Activated CD4-positive, alpha-beta T cell treated with anti-CD3 and anti-CD28 coated beads, Interleukin-2, amount 10 ng/mL, durations not matched to agents 7 days and 5 days (primary cell): Measurements from ENCODE around the gene STARD8. TPM values are rescaled to one million over a fixed set of nuclear protein-coding genes. Genes with fewer than 3 reads are reported as not detected.
A peak's percentile ranks its signal among the peaks of the same experiment; 100 is the strongest.
"Not testable (repeated sequence)": the region's sequence is repeated elsewhere in the genome, so short reads cannot be mapped to it uniquely, and the experiment has no call there.

ENCODE experiments used
- CTCF ChIA-PET: fragments of 350-600 bp; sonication (Branson Sonifier 250); formaldehyde crosslinking; loops from one replicate; lab custom pipeline; 2021; ENCODE audit warnings: antibody characterized with exemption; lab: Charles Lee
- POLR2A ChIA-PET: fragments of 350-600 bp; sonication (Branson Sonifier 250); formaldehyde crosslinking; loops from one replicate; lab custom pipeline; 2021; ENCODE audit warnings: antibody characterized with exemption; lab: Charles Lee
- DNase-seq: peaks from one replicate; pipeline ENCODE4 v3.0.0-alpha.2; 2020
- H3K27ac Mint-ChIP-seq: one replicate; pipeline ENCODE4 v1.8.0; 2021; ENCODE audit warnings: mild to moderate bottlenecking, moderate library complexity, mixed read lengths
- H3K27me3 Mint-ChIP-seq: one replicate; pipeline ENCODE4 v1.8.0; 2021; ENCODE audit warnings: mixed read lengths
- H3K36me3 Mint-ChIP-seq: one replicate; pipeline ENCODE4 v1.8.0; 2021; ENCODE audit warnings: low read depth, mixed read lengths
- H3K4me1 Mint-ChIP-seq: one replicate; pipeline ENCODE4 v1.8.0; 2021; ENCODE audit warnings: mixed read lengths
- H3K4me3 Mint-ChIP-seq: one replicate; pipeline ENCODE4 v1.8.0; 2021; ENCODE audit warnings: mild to moderate bottlenecking, moderate library complexity, mixed read lengths
- H3K9me3 Mint-ChIP-seq: one replicate; pipeline ENCODE4 v1.8.0; 2021; ENCODE audit warnings: mixed read lengths
- total RNA-seq, 2 experiments: library from RNA; stranded (reverse); gene quantifications; one replicate each; pipeline ENCODE4 v1.2.3, GENCODE V29; 2021

The STARD8 gene
- total RNA-seq, 2 experiments from 2014 or later, result 0.06 to 0.20 TPM

DNA sequence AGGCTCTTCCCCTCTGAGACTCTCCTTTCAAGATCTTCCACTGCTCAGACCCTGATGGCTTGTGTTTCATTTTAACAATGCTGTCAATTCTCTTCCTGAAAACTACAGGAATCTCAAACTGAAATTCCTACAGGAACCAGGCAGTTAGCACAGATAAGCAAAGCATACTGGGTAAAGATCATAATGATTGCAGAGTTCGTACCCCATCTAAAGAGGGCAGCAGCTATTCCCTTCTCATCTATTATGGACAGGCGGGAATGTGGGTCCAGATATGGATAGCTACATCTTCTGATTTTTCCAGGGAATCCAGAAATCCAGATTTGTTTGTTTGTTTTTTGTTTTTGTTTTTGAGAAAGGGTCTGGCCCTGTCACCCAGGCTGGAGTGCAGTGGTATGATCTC, 83.8 kb downstream of the STARD8 start:
- Mint-ChIP-seq H3K27me3 (peaks cover 2% of the 10 kb centered on the region), H3K27ac (no peak overlapping the region), H3K9me3 (no peaks in the 10 kb centered on the region), H3K4me3 (no peak overlapping the region), H3K36me3 (no peaks in the 10 kb centered on the region), H3K4me1 (no peaks in the 10 kb centered on the region)
- no peak for DNase-seq
- ChIA-PET CTCF (interaction anchor here (0.6 to 2.4 kb wide), 4 partner anchors 77 to 508 kb away, joined by 3 to 8 read pairs (median 4); no protein-coding TSS in a partner anchor), POLR2A (no interaction called here)

- Mint-ChIP-seq H3K36me3 (no peaks in the 10 kb centered on the region), H3K4me3 (no peak overlapping the region), H3K27ac (no peak overlapping the region), H3K27me3 (peaks cover 2% of the 10 kb centered on the region), H3K4me1 (no peaks in the 10 kb centered on the region), H3K9me3 (no peaks in the 10 kb centered on the region)
- POLR2A ChIA-PET, result no interaction called here
- DNase-seq, result peak; percentile 64
- CTCF ChIA-PET, result interaction anchor here (0.7 to 1.4 kb wide), 4 partner anchors 11 to 447 kb away, joined by 3 to 4 read pairs (median 4); no protein-coding TSS in a partner anchor
These were observed 85.5 kb downstream of the STARD8 start for GRCh38 chrX:68732906-68733493.

- no peaks in the 10 kb centered on the region for H3K9me3 Mint-ChIP-seq
- no peaks in the 10 kb centered on the region for H3K36me3 Mint-ChIP-seq
- no peaks in the 10 kb centered on the region for H3K4me1 Mint-ChIP-seq
- no peak for DNase-seq
- no peak overlapping the region for H3K27ac Mint-ChIP-seq
- H3K27me3 Mint-ChIP-seq, result peaks cover 2% of the 10 kb centered on the region
- H3K4me3 Mint-ChIP-seq, result no peak overlapping the region
- POLR2A ChIA-PET, result no interaction called here
- CTCF ChIA-PET, result no interaction called here
These were observed 87.8 kb downstream of the STARD8 start for GRCh38 chrX:68735266-68735665.

DNA sequence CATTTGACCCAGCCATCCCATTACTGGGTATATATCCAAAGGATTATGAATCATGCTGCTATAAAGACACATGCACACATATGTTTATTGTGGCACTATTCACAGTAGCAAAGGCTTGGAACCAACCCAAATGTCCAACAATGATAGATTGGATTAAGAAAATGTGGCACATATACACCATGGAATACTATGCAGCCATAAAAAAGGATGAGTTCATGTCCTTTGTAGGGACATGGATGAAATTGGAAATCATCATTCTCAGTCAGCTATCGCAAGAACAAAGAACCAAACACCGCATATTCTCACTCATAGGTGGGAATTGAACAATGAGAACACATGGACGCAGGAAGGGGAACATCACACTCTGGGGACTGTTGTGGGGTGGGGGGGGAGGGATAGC, 94.4 kb downstream of the STARD8 start:
- POLR2A ChIA-PET, H3K27me3 Mint-ChIP-seq, H3K27ac Mint-ChIP-seq, DNase-seq, H3K36me3 Mint-ChIP-seq, H3K4me1 Mint-ChIP-seq, H3K4me3 Mint-ChIP-seq, H3K9me3 Mint-ChIP-seq, CTCF ChIA-PET: not testable (repeated sequence)

GRCh38 chrX:68743754-68744153, 96.3 kb downstream of the STARD8 start:
- no peak overlapping the region for H3K27ac Mint-ChIP-seq
- CTCF ChIA-PET, result interaction anchor here (0.8 to 1.1 kb wide), 2 partner anchors 10 to 34 kb away, joined by 3 to 4 read pairs; no protein-coding TSS in a partner anchor

GRCh38 chrX:68746988-68747387, 99.5 kb downstream of the STARD8 start:
- ChIA-PET POLR2A (no interaction called here), CTCF (no interaction called here)
- H3K36me3 Mint-ChIP-seq, result no peaks in the 10 kb centered on the region
- H3K9me3 Mint-ChIP-seq, result no peaks in the 10 kb centered on the region
- no peak overlapping the region for H3K27ac Mint-ChIP-seq
- no peak overlapping the region for H3K4me3 Mint-ChIP-seq
- no peaks in the 10 kb centered on the region for H3K4me1 Mint-ChIP-seq
- H3K27me3 Mint-ChIP-seq, result no peaks in the 10 kb centered on the region
- no peak for DNase-seq

More at GRCh38 chrX:68743754-68744153, 96.3 kb downstream of the STARD8 start:
- Mint-ChIP-seq H3K9me3 (no peaks in the 10 kb centered on the region), H3K36me3 (no peaks in the 10 kb centered on the region), H3K27me3 (no peaks in the 10 kb centered on the region), H3K4me3 (no peak overlapping the region), H3K4me1 (no peaks in the 10 kb centered on the region)
- POLR2A ChIA-PET, result no interaction called here
- no peak for DNase-seq

GRCh38 chrX:68748030-68748429, 100.6 kb downstream of the STARD8 start:
- H3K4me1 Mint-ChIP-seq, result no peaks in the 10 kb centered on the region
- no peak overlapping the region for H3K27ac Mint-ChIP-seq
- no peaks in the 10 kb centered on the region for H3K9me3 Mint-ChIP-seq
- POLR2A ChIA-PET, result no interaction called here
- H3K36me3 Mint-ChIP-seq, result no peaks in the 10 kb centered on the region
- no peak overlapping the region for H3K4me3 Mint-ChIP-seq
- no peak for DNase-seq
- no peaks in the 10 kb centered on the region for H3K27me3 Mint-ChIP-seq
- CTCF ChIA-PET, result interaction anchor here (0.6 kb wide), 1 partner anchor 128 kb away, joined by 3 read pairs; no protein-coding TSS in a partner anchor

DNA sequence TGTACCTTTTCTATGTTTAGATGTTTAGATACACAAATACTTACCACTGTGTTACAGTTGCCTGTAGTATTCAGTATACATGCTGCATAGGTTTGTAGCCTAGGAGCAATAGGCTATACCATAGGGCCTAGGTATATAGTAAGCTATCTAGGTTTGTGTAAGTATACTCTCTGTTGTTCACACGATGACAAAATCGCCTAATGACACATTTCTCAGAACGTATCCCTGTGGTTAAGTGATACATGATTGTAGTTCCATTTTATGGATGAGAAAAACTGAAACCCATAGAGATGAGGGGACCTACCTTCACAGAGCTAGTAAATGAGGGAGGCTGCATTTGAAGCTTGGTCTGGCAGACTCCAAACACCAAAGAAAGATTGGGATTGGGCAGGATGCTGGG, 102.0 kb downstream of the STARD8 start:
- POLR2A ChIA-PET, result no interaction called here
- H3K27me3 Mint-ChIP-seq, result no peaks in the 10 kb centered on the region
- H3K36me3 Mint-ChIP-seq, result no peaks in the 10 kb centered on the region
- no peak overlapping the region for H3K27ac Mint-ChIP-seq
- DNase-seq, result no peak
- H3K9me3 Mint-ChIP-seq, result no peaks in the 10 kb centered on the region
- no peaks in the 10 kb centered on the region for H3K4me1 Mint-ChIP-seq
- CTCF ChIA-PET, result no interaction called here
- no peak overlapping the region for H3K4me3 Mint-ChIP-seq

- no peak overlapping the region for H3K4me3 Mint-ChIP-seq
- H3K27ac Mint-ChIP-seq, result no peak overlapping the region
- no peaks in the 10 kb centered on the region for H3K4me1 Mint-ChIP-seq
- DNase-seq, result no peak
- POLR2A ChIA-PET, result no interaction called here
- no peaks in the 10 kb centered on the region for H3K36me3 Mint-ChIP-seq
- H3K9me3 Mint-ChIP-seq, result no peaks in the 10 kb centered on the region
- no peaks in the 10 kb centered on the region for H3K27me3 Mint-ChIP-seq
- CTCF ChIA-PET, result no interaction called here
These were observed 102.8 kb downstream of the STARD8 start for GRCh38 chrX:68750316-68750715.

DNA sequence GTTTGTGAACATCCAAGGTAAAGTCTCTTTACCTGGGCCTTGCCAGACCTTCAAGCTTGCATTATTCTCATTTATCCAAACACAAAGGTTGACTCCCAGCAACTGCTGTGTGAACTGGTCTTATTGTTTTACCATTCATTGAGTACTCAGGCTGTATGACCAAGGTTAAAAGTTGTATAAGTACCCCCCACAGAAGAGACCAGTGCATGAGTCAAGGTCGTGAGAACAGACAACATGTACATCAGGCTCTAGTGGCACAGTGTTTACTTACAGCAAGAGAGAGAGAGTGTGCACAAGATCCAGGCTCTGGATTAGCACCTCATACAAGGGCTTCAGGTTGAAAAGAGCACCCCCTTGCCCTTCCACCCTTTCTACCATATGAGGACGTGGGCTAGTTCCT, 103.9 kb downstream of the STARD8 start:
- no peak for DNase-seq
- Mint-ChIP-seq H3K27ac (no peak overlapping the region), H3K27me3 (no peaks in the 10 kb centered on the region), H3K4me3 (no peak overlapping the region), H3K36me3 (no peaks in the 10 kb centered on the region), H3K4me1 (no peaks in the 10 kb centered on the region), H3K9me3 (no peaks in the 10 kb centered on the region)
- ChIA-PET CTCF (no interaction called here), POLR2A (no interaction called here)

GRCh38 chrX:68753218-68753617, 105.8 kb downstream of the STARD8 start:
- H3K4me3 Mint-ChIP-seq, result no peak overlapping the region
- H3K9me3 Mint-ChIP-seq, result no peaks in the 10 kb centered on the region
- ChIA-PET POLR2A (no interaction called here), CTCF (no interaction called here)
- DNase-seq, result no peak
- no peaks in the 10 kb centered on the region for H3K27me3 Mint-ChIP-seq
- no peak overlapping the region for H3K27ac Mint-ChIP-seq
- H3K36me3 Mint-ChIP-seq, result no peaks in the 10 kb centered on the region
- H3K4me1 Mint-ChIP-seq, result no peaks in the 10 kb centered on the region

- H3K4me3 Mint-ChIP-seq, result no peak overlapping the region
- ChIA-PET CTCF (no interaction called here), POLR2A (no interaction called here)
- H3K36me3 Mint-ChIP-seq, result no peaks in the 10 kb centered on the region
- H3K9me3 Mint-ChIP-seq, result no peaks in the 10 kb centered on the region
- no peak overlapping the region for H3K27ac Mint-ChIP-seq
- no peaks in the 10 kb centered on the region for H3K4me1 Mint-ChIP-seq
- DNase-seq, result no peak
- no peaks in the 10 kb centered on the region for H3K27me3 Mint-ChIP-seq
These were observed 106.9 kb downstream of the STARD8 start for GRCh38 chrX:68754406-68754805.

DNA sequence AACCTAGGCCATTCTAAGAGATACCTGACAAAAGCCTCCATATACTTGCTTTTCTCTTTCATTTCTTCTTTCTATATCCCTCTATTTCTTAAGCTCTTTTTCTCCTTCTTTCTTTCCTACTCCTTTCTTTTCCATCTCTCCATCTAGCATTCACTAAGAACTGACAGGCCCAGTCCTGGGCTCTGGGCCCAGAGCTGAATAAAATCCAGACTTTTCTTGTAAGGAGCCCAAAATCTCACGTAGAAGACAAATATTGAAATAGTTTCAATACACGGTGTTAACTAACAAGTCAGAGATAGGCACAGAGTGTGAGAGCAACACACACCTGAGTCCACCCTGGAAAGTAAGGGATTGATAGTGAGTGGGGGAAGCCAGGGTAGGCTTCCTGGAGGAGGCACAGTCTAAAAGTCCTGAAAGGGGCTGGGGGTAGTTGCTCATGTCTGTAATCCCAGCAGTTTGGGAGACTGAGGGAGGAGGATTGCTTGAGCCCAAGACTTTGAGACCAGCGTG, 108.2 kb downstream of the STARD8 start:
- ChIA-PET CTCF (interaction anchor here (1.0 kb wide), 1 partner anchor 466 kb away, joined by 3 read pairs; no protein-coding TSS in a partner anchor), POLR2A (no interaction called here)
- Mint-ChIP-seq H3K9me3 (no peaks in the 10 kb centered on the region), H3K4me1 (no peaks in the 10 kb centered on the region), H3K27me3 (no peaks in the 10 kb centered on the region), H3K27ac (no peak overlapping the region), H3K36me3 (no peaks in the 10 kb centered on the region), H3K4me3 (no peak overlapping the region)
- DNase-seq, result no peak

DNA sequence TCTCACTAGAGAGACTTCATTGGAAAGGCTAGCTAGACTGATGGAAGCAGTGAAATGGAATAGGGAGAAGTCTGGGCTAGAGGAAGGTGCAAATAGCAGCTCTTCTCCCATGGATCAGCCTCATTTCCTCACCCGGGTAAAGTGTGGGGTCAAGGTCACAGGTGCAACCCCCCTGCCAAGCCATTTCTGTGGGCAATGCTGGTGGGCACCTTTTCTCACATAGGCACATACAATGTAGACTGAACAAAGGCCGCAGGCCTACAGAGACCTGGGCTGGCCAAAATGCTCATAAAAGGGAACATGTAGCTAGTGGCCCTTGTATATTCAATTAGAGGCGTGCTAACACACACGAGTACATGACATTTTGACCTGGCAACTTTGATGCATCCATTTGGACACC, 109.9 kb downstream of the STARD8 start:
- no peak for DNase-seq
- Mint-ChIP-seq H3K27ac (no peak overlapping the region), H3K36me3 (no peaks in the 10 kb centered on the region), H3K9me3 (no peaks in the 10 kb centered on the region), H3K4me1 (no peaks in the 10 kb centered on the region), H3K27me3 (no peaks in the 10 kb centered on the region), H3K4me3 (no peak overlapping the region)
- ChIA-PET POLR2A (no interaction called here), CTCF (no interaction called here)
